NB4 (cell line): ENCODE results near the gene MS4A7.
A peak's percentile ranks its signal among the peaks of the same experiment; 100 is the strongest.

Experiments
- DNase-seq: peaks from one replicate; pipeline ENCODE4 v3.0.0; 2010; ENCODE audit warnings: low read depth
- H3K4me3 ChIP-seq: one replicate; pipeline ENCODE4 v1.5.1; 2011; ENCODE audit warnings: mild to moderate bottlenecking, low read depth, low read length, moderate library complexity
- CTCF ChIP-seq: IDR thresholded peaks from one replicate; pipeline ENCODE4 v1.5.1; 2012; ENCODE audit warnings: low read depth, low read length
- MAX ChIP-seq: IDR thresholded peaks from 2 replicates; pipeline ENCODE4 v1.6.1; 2011; ENCODE audit warnings: low read depth, low read length
- MYC ChIP-seq: IDR thresholded peaks from 2 replicates; pipeline ENCODE4 v1.6.1; 2011; ENCODE audit warnings: low read depth, low read length
- POLR2A ChIP-seq: IDR thresholded peaks from 2 replicates; pipeline ENCODE4 v1.6.1; 2011; ENCODE audit warnings: mild to moderate bottlenecking; ENCODE audit not compliant: insufficient read length; ENCODE audit errors: extremely low read depth

Gene MS4A7

DNA sequence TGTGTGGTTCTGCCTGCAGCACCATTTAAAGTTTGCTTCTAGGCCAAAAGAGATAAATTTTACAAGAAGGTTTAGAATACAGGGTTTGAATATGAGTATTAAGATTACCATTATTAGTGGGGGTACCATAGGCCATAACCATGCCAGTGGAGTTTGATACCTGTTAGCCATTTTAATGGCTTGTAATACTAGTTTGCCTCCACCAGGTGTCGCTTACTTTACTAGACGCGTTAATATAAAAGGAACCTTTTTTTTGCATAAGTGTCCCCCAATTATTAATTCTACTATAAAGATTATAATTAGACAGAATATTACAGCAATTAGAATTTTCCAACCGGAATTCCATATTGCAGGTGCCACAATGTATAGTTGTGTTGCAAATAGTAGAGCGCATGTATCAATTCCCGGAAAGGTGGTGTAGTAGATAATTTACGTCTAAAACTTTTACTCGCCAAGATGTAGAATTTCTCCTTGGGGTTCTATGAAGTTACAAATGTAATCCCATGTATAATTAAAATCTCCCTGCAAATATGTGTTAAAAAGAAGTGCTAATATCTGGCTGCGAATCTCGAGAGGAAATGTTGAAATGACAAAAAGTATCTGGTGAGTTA, 35.1 kb upstream of the MS4A7 start:
- H3K4me3 ChIP-seq, result no peak overlapping the region
- DNase-seq, result peak; percentile 45
- TF ChIP-seq CTCF, result peak; percentile 60
- TF ChIP-seq MYC, result no peak

DNA sequence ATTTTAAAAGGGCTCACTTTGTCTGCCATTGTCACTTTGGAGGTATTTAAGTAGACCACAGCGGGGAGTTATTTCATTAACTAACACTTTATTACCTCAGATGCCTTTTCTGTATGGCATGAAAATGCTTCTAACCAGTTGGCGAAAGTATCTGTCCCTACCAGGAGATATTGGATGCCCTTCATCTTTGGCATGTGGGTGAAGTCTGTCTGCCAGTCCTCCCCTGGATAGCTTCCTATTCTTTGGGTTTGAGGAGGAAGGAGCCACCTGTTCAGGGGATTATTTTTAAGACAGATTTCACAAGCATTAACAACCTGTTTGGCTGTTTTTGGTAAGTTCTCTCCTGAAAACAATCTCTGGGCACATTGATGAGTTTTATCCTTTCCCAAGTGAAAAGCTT, 34.2 kb upstream of the MS4A7 start:
- TF ChIP-seq MAX (no peak), MYC (no peak), CTCF (no peak)
- no peak for DNase-seq
- H3K4me3 ChIP-seq, result no peak overlapping the region

DNA sequence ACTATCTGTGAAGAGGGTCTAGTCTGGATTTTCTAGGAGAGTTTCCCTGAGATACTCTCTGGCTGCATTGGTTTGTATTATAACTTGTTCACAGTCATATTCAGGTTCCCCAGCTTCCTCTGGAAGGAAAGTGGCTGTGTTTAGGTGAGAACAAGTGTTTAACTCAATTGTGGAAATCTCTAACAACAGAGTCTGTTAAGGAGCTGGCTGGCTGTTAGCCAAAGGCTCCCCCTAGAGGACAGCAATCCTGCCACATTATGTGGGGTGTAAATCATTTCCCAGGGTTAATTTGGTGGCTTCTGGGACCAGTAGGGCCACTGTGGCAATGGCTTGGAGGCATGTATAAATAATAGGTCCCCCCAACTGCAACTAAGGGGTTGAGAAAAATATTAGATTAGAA, 32.8 kb upstream of the MS4A7 start:
- no peak overlapping the region for H3K4me3 ChIP-seq
- peak; percentile 62 for DNase-seq
- TF ChIP-seq CTCF (peak; percentile 84), MYC (no peak), MAX (peak; percentile 2; the same call in 1 of the 2 replicates)

DNA sequence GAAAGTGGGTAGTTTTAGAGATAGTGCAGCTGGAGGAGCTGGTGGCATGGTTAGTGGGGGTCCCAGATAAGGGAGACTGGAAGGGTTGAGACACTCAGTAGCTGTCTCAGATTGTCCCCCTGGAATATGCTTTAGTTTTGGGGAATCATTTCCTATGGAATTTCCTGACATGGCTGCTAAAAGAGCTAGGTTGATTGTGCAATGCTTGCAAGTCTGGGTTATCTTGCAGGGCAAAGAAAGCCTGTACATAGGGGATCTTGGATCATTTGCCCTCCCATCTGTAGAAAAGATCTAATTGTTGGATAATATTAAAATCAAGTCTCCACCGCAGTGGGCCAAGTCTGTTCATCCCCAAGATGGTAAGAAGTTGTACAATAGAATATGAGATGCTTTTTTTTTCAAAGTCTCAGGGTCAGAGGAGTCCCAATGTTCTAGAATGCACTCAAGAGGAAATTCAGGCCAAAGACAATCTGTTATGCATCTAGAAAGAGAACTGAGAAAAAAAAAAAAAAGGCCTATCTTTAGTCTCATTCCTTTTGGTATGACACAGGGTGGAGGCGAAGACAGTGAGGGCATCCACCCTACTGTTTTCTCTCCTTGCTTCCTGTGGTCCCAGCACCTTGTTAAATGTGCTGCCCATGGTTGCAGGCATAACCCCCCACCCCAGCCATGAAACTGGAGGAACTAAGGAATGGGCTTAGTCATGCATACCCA, 31.1 kb upstream of the MS4A7 start:
- no peak for DNase-seq
- no peak overlapping the region for H3K4me3 ChIP-seq
- no peak for TF ChIP-seq MAX
- no peak for TF ChIP-seq POLR2A
- TF ChIP-seq CTCF, result no peak
- no peak for TF ChIP-seq MYC

DNA sequence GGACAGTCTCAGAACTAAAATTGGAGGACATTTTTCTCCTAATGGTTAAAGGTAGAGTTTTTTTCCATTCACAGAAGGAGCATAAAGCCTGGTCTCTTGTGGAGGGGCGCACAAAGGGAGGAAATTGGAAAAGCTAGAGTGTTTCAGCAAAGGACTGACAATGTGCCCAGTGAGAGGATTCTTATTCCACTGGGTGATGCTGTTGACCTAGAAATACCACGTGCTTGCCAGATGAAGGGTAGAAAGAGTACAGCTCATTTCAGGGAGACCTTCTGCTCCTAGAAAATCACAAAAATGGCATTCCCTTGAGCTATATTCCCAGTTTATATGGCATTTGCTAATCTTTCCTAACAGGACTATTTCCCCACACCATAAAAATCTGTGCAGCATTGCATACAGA, 30.2 kb upstream of the MS4A7 start:
- no peak overlapping the region for H3K4me3 ChIP-seq
- DNase-seq, result no peak
- TF ChIP-seq MAX (peak; percentile 77), POLR2A (no peak), MYC (no peak), CTCF (peak; percentile 11)

GRCh38 chr11:60349990-60350389, 28.3 kb upstream of the MS4A7 start:
- TF ChIP-seq MYC (no peak), MAX (no peak), CTCF (no peak), POLR2A (no peak)
- peak; percentile 36 for DNase-seq
- H3K4me3 ChIP-seq, result no peak overlapping the region
